ENCODE measurements around the gene CLCA1. TPM values are rescaled to one million over a fixed set of nuclear protein-coding genes. Genes with fewer than 3 reads are reported as not detected.
A peak's percentile ranks its signal among the peaks of the same experiment; 100 is the strongest.

Gene CLCA1
- total and polyA plus RNA-seq, 2 experiments from 2014 or later, result 2.0 to 42.9 TPM

- Histone ChIP-seq H3K4me1 (ENCODE audit: insufficient read depth) (peaks cover 3% of the 10 kb centered on the region), H3K36me3 (replicated peaks; ENCODE audit: insufficient read depth, low read depth) (no peaks in the 10 kb centered on the region), H3K27ac (peak overlapping the region; percentile 75), H4K20me1 (ENCODE audit: insufficient read depth, poor library complexity, severe bottlenecking) (no peaks in the 10 kb centered on the region), H3K9me3 (ENCODE audit: low read depth) (no peaks in the 10 kb centered on the region), H3K4me2 (no peak overlapping the region), H3K27me3 (no peaks in the 10 kb centered on the region), H3K79me2 (no peaks in the 10 kb centered on the region), H3K9me2 (replicated peaks; ENCODE audit: insufficient read depth) (no peaks in the 10 kb centered on the region), H3K4me3 (no peak overlapping the region), H2AFZ (no peak overlapping the region)
- DNase-seq (ENCODE audit: low spot score), result peak; percentile 26
- whole genome bisulfite sequencing (ENCODE audit: low lambda C conversion rate, missing lambda C conversion rate), result 53% methylated on average over 4 of the region's 4 CpGs
- TF ChIP-seq EZH2 (IDR thresholded peaks at IDR 0.05; ENCODE audit: borderline replicate concordance), result no peak
- TF ChIP-seq EZH2phosphoT487 (IDR thresholded peaks at IDR 0.05; ENCODE audit: low read depth, severe bottlenecking, unreplicated experiment), result no peak
- no peak for TF ChIP-seq CTCF (IDR thresholded peaks at IDR 0.05; ENCODE audit: poor library complexity)
These were observed 58.6 kb downstream of the CLCA1 start for GRCh38 chr1:86527306-86527705.

- no peak overlapping the region for H3K4me3 ChIP-seq
- peaks cover 3% of the 10 kb centered on the region for H3K4me1 ChIP-seq (ENCODE audit: insufficient read depth)
- no peak overlapping the region for H3K27ac ChIP-seq
- no peaks in the 10 kb centered on the region for H4K20me1 ChIP-seq (ENCODE audit: insufficient read depth, poor library complexity, severe bottlenecking)
- H3K4me2 ChIP-seq, result no peak overlapping the region
- H2AFZ ChIP-seq, result no peak overlapping the region
- no peaks in the 10 kb centered on the region for H3K9me3 ChIP-seq (ENCODE audit: low read depth)
- 89% methylated on average over 3 of the region's 3 CpGs for WGBS (ENCODE audit: low lambda C conversion rate, missing lambda C conversion rate)
- H3K36me3 ChIP-seq (replicated peaks; ENCODE audit: insufficient read depth, low read depth), result no peaks in the 10 kb centered on the region
- DNase-seq (ENCODE audit: low spot score), result no peak
- no peaks in the 10 kb centered on the region for H3K79me2 ChIP-seq
- no peaks in the 10 kb centered on the region for H3K9me2 ChIP-seq (replicated peaks; ENCODE audit: insufficient read depth)
- H3K27me3 ChIP-seq, result peaks cover 3% of the 10 kb centered on the region
- no peak for TF ChIP-seq EZH2 (IDR thresholded peaks at IDR 0.05; ENCODE audit: borderline replicate concordance)
- TF ChIP-seq CTCF (IDR thresholded peaks at IDR 0.05; ENCODE audit: poor library complexity), result no peak
- no peak for TF ChIP-seq EZH2phosphoT487 (IDR thresholded peaks at IDR 0.05; ENCODE audit: low read depth, severe bottlenecking, unreplicated experiment)
These were observed 61.6 kb downstream of the CLCA1 start for GRCh38 chr1:86530211-86530845.

GRCh38 chr1:86537928-86538695 lies 69.4 kb downstream of the CLCA1 start:
- 58% methylated on average over 4 of the region's 4 CpGs for WGBS (ENCODE audit: low lambda C conversion rate, missing lambda C conversion rate)
- Histone ChIP-seq H3K9me3 (ENCODE audit: low read depth) (no peaks in the 10 kb centered on the region), H2AFZ (no peak overlapping the region), H3K27ac (no peak overlapping the region), H3K9me2 (replicated peaks; ENCODE audit: insufficient read depth) (no peaks in the 10 kb centered on the region), H3K79me2 (no peaks in the 10 kb centered on the region), H3K36me3 (replicated peaks; ENCODE audit: insufficient read depth, low read depth) (no peaks in the 10 kb centered on the region), H4K20me1 (ENCODE audit: insufficient read depth, poor library complexity, severe bottlenecking) (no peaks in the 10 kb centered on the region), H3K4me3 (no peak overlapping the region), H3K4me2 (no peak overlapping the region), H3K4me1 (ENCODE audit: insufficient read depth) (no peaks in the 10 kb centered on the region), H3K27me3 (no peaks in the 10 kb centered on the region)
- TF ChIP-seq EZH2 (IDR thresholded peaks at IDR 0.05; ENCODE audit: borderline replicate concordance) (no peak), EZH2phosphoT487 (IDR thresholded peaks at IDR 0.05; ENCODE audit: low read depth, severe bottlenecking, unreplicated experiment) (peak; percentile 98)
- no peak for DNase-seq (ENCODE audit: low spot score)

- Histone ChIP-seq H3K4me2 (no peak overlapping the region), H2AFZ (no peak overlapping the region), H3K27ac (no peak overlapping the region), H3K4me3 (no peak overlapping the region), H3K79me2 (no peaks in the 10 kb centered on the region), H3K27me3 (no peaks in the 10 kb centered on the region), H3K9me2 (replicated peaks; ENCODE audit: insufficient read depth) (no peaks in the 10 kb centered on the region), H3K4me1 (ENCODE audit: insufficient read depth) (no peaks in the 10 kb centered on the region), H4K20me1 (ENCODE audit: insufficient read depth, poor library complexity, severe bottlenecking) (no peaks in the 10 kb centered on the region), H3K36me3 (replicated peaks; ENCODE audit: insufficient read depth, low read depth) (no peaks in the 10 kb centered on the region), H3K9me3 (ENCODE audit: low read depth) (no peaks in the 10 kb centered on the region)
- WGBS (ENCODE audit: low lambda C conversion rate, missing lambda C conversion rate), result 81% methylated on average over 5 of the region's 5 CpGs
- TF ChIP-seq EZH2phosphoT487 (IDR thresholded peaks at IDR 0.05; ENCODE audit: low read depth, severe bottlenecking, unreplicated experiment) (no peak), EZH2 (IDR thresholded peaks at IDR 0.05; ENCODE audit: borderline replicate concordance) (no peak), CTCF (IDR thresholded peaks at IDR 0.05; ENCODE audit: poor library complexity) (no peak)
- DNase-seq (ENCODE audit: low spot score), result no peak
These were observed 70.0 kb downstream of the CLCA1 start for GRCh38 chr1:86538775-86539174.
